Natural killer cell (primary cell): ENCODE measurements around the gene INTS15. TPM values are rescaled to one million over a fixed set of nuclear protein-coding genes. Genes with fewer than 3 reads are reported as not detected.
A peak's percentile ranks its signal among the peaks of the same experiment; 100 is the strongest.

Source experiments
- ATAC-seq, 3 donors: fragments of 150-1000 bp in 2 of 3; fragments of 200-7000 bp in 1 of 3; cut with Tn5 transposase; 1 replicate in 1 of 3; 2 replicates in 2 of 3; pipeline ENCODE4 v1.10.0; 2021; ENCODE audit warnings: mild to moderate bottlenecking in 2 of 3, moderate library complexity in 2 of 3
- DNase-seq, 2 donors: peaks; one replicate each; pipeline versions ENCODE4 v3.0.0 to v3.0.0-alpha.2; 2013 to 2021; ENCODE audit warnings: mixed read lengths in 1 of 2
- H3K27ac ChIP-seq: one replicate; pipeline ENCODE4 v1.5.1; 2013; ENCODE audit warnings: mild to moderate bottlenecking, low read length
- H3K27me3 ChIP-seq: one replicate; pipeline ENCODE4 v1.6.1; 2013; ENCODE audit warnings: low read length; ENCODE audit not compliant: control insufficient read depth, insufficient read depth
- H3K36me3 ChIP-seq: one replicate; pipeline ENCODE4 v1.6.1; 2013; ENCODE audit warnings: low read length; ENCODE audit not compliant: control insufficient read depth, insufficient read depth
- H3K4me1 ChIP-seq: one replicate; pipeline ENCODE4 v1.6.1; 2013; ENCODE audit warnings: low read length; ENCODE audit not compliant: control insufficient read depth, insufficient read depth
- H3K4me3 ChIP-seq: one replicate; pipeline ENCODE4 v1.5.1; 2013; ENCODE audit warnings: low read length
- H3K9me3 ChIP-seq: one replicate; pipeline ENCODE4 v1.6.1; 2013; ENCODE audit warnings: low read length; ENCODE audit not compliant: control insufficient read depth, insufficient read depth
- H3K27ac Mint-ChIP-seq, 2 donors: one replicate each; pipeline ENCODE4 v1.8.0; 2022; ENCODE audit warnings: mild to moderate bottlenecking in 2 of 2, mixed read lengths in 2 of 2, moderate library complexity in 1 of 2
- H3K27me3 Mint-ChIP-seq, 2 donors: one replicate each; pipeline ENCODE4 v1.8.0; 2022; ENCODE audit warnings: low read depth in 2 of 2, mixed read lengths in 2 of 2
- H3K36me3 Mint-ChIP-seq: one replicate; pipeline ENCODE4 v1.8.0; 2022; ENCODE audit warnings: mixed read lengths
- H3K4me1 Mint-ChIP-seq, 2 donors: one replicate each; pipeline ENCODE4 v1.8.0; 2022; ENCODE audit warnings: mixed read lengths in 2 of 2
- H3K4me3 Mint-ChIP-seq: one replicate; pipeline ENCODE4 v1.8.0; 2022; ENCODE audit warnings: mild to moderate bottlenecking, moderate library complexity, mixed read lengths
- H3K9me3 Mint-ChIP-seq, 2 donors: one replicate each; pipeline ENCODE4 v1.8.0; 2022; ENCODE audit warnings: mixed read lengths in 2 of 2
- CTCF ChIP-seq: fragments of 200-600 bp; IDR thresholded peaks from one replicate; pipeline ENCODE4 v1.8.0; 2022; ENCODE audit warnings: antibody characterized with exemption
- WGBS: methylation state at CpG from one replicate; pipeline ENCODE4 v1.1.7; 2013; ENCODE audit warnings: missing lambda C conversion rate; ENCODE audit not compliant: insufficient coverage; 5-methylcytosine and 5-hydroxymethylcytosine counted together
- intact Hi-C: fragments of 100-400 bp; cut with micrococcal nuclease; formaldehyde crosslinking; loops from one replicate; pipeline ENCODE4 v1.14.2; 2022
- total RNA-seq, 4 donors: library from RNA; stranded (reverse); fragments of 120-200 nt in 1 of 4; gene quantifications; one replicate each; pipeline versions ENCODE4 v1.2.3 to v1.2.4, GENCODE V29; 2013 to 2022

INTS15 gene
- total RNA-seq, 3 donors from 2014 or later (not counting 1 experiment from before 2014, with no cell fraction given), result 47.5 to 70.1 (median 60.7) TPM

GRCh38 chr7:6553448-6554044 lies 36.3 kb upstream of the INTS15 start:
- H3K9me3 Mint-ChIP-seq, result no peaks in the 10 kb centered on the region
- H3K4me3 ChIP-seq, result no peak overlapping the region

GRCh38 chr7:6554848-6555247 lies 35.0 kb upstream of the INTS15 start:
- Histone ChIP-seq H3K27me3 (no peaks in the 10 kb centered on the region), H3K4me3 (no peak overlapping the region), H3K27ac (no peak overlapping the region), H3K36me3 (no peaks in the 10 kb centered on the region), H3K9me3 (no peaks in the 10 kb centered on the region), H3K4me1 (no peaks in the 10 kb centered on the region)
- no peak overlapping the region for H3K4me3 Mint-ChIP-seq
- H3K4me1 Mint-ChIP-seq, result no peaks in the 10 kb centered on the region
- DNase-seq, result peak in 1 of 2 donors; percentile 61
- peaks cover 2 to 5% of the 10 kb centered on the region in 2 donors for H3K27me3 Mint-ChIP-seq
- WGBS, result 64% methylated on average over 7 of the region's 7 CpGs
- no peak overlapping the region for H3K27ac Mint-ChIP-seq
- intact Hi-C loops, result no loop called here
- no peaks in the 10 kb centered on the region for H3K9me3 Mint-ChIP-seq
- no peak for ATAC-seq
- TF ChIP-seq CTCF, result no peak
- no peaks in the 10 kb centered on the region for H3K36me3 Mint-ChIP-seq

More at GRCh38 chr7:6553448-6554044, 36.3 kb upstream of the INTS15 start:
- no peak for ATAC-seq
- H3K36me3 Mint-ChIP-seq, result no peaks in the 10 kb centered on the region
- intact Hi-C loops, result no loop called here
- no peak overlapping the region for H3K4me3 Mint-ChIP-seq
- no peak for TF ChIP-seq CTCF
- no peak overlapping the region for H3K27ac Mint-ChIP-seq
- H3K27me3 Mint-ChIP-seq, result no peaks in the 10 kb centered on the region
- WGBS, result 85% methylated on average over 7 of the region's 7 CpGs
- Histone ChIP-seq H3K27ac (no peak overlapping the region), H3K27me3 (no peaks in the 10 kb centered on the region), H3K36me3 (no peaks in the 10 kb centered on the region), H3K9me3 (no peaks in the 10 kb centered on the region), H3K4me1 (no peaks in the 10 kb centered on the region)
- H3K4me1 Mint-ChIP-seq, result no peaks in the 10 kb centered on the region
- no peak for DNase-seq

- H3K36me3 ChIP-seq, result no peaks in the 10 kb centered on the region
- H3K27ac Mint-ChIP-seq, result no peak overlapping the region
- WGBS, result 77% methylated on average over 6 of the region's 6 CpGs
Observed at GRCh38 chr7:6556196-6556595, 33.6 kb upstream of the INTS15 start.

More at GRCh38 chr7:6556196-6556595, 33.6 kb upstream of the INTS15 start:
- Mint-ChIP-seq H3K36me3 (no peaks in the 10 kb centered on the region), H3K9me3 (no peaks in the 10 kb centered on the region), H3K4me3 (no peak overlapping the region), H3K27me3 (peaks cover 5 to 10% of the 10 kb centered on the region in 2 donors), H3K4me1 (no peaks in the 10 kb centered on the region)
- TF ChIP-seq CTCF, result no peak
- intact Hi-C loops, result no loop called here
- H3K4me3 ChIP-seq, result no peak overlapping the region
- H3K4me1 ChIP-seq, result no peaks in the 10 kb centered on the region
- no peak for ATAC-seq
- H3K27me3 ChIP-seq, result no peaks in the 10 kb centered on the region
- DNase-seq, result peak in 1 of 2 donors; percentile 30
- no peaks in the 10 kb centered on the region for H3K9me3 ChIP-seq
- no peak overlapping the region for H3K27ac ChIP-seq
